Dermis blood vessel endothelial cell (primary cell): ENCODE data around the gene TBL1XR1. TPM values are rescaled to one million over a fixed set of nuclear protein-coding genes. Genes with fewer than 3 reads are reported as not detected.

Experiments used
- DNase-seq: peaks from one replicate; pipeline ENCODE4 v3.0.0; 2010
- total RNA-seq: library from RNA; depleted of rRNA; stranded (reverse); fragments of >200 nt; gene quantifications from 2 replicates; pipeline ENCODE4 v1.2.3, GENCODE V29; 2014

TBL1XR1 gene
- total RNA-seq, 1 donor from 2014 or later = 117 TPM

DNA sequence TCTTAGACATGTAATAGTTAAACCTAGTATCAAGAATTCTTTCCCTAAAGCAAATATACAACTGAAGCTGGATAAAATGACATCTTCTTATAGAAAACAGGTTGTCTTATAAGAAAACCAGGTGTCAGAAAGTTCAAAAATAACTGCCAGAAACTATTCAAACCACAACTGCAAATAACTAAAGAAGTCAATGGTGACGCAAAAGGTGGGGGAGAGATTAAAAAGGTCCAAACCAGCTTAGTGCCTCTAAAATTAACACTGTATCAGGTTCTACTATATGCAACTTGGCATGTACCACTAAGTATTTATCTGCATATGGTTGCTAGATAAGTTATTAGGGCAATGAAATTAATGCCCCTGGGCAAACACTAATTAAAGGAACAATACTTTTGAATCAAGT is 136.8 kb downstream of the TBL1XR1 start:
- DNase-seq = no peak

DNA sequence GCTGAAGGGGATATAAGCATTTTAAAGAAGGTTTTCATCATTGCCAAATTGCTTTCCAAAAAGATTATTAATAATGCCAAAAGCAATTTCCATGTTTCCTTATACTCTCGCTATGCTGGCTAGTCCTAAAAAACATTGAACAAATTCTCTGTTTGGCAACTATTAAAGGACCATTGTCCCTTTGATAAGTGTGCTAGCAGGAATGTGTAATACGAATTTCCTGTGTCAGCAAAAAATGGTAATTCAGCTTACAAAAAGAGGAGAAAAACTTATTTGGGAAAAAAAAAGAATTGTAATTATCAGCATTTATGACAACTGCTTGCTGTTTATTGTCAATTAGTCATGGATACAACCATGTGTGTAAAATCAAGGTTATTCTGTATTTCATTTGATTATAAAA is 138.6 kb downstream of the TBL1XR1 start:
- no peak for DNase-seq

DNA sequence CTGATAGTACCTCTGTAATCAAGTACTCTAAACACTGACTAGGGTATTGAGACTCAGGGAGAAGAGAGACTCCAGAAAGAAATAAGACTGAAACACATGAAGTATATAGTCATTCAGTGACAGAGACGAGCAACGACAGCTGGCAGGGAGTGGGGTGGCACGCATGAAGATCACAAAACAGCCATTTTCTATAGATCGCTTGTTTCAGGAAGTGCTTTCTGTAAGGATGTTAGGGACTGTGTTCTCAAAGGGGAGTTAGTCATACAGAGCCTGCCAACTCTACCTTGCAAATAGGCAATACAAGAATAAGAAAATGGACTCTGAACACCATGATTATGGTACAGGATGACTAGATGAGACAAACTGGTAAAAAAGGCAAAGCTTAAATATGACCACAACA is 139.5 kb downstream of the TBL1XR1 start:
- peak; percentile 25 for DNase-seq

DNA sequence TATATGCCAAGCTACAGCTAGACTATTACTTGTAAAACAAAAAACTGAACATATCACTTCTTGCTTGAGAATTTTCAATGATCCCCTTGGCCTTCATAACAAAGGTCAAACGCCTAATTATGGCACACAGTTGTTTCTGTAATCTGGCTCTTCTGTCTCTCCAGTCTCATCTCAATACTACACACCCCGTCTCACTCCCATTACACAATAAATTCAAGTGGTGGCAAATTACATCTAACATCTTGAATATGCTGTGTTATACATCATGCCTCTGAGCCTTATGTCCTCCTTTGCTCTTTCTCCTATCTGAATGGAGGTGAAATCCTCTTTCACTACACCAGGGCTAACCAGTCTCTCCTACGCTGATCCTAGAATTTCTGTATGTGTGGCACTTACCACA is 140.4 kb downstream of the TBL1XR1 start:
- no peak for DNase-seq

DNA sequence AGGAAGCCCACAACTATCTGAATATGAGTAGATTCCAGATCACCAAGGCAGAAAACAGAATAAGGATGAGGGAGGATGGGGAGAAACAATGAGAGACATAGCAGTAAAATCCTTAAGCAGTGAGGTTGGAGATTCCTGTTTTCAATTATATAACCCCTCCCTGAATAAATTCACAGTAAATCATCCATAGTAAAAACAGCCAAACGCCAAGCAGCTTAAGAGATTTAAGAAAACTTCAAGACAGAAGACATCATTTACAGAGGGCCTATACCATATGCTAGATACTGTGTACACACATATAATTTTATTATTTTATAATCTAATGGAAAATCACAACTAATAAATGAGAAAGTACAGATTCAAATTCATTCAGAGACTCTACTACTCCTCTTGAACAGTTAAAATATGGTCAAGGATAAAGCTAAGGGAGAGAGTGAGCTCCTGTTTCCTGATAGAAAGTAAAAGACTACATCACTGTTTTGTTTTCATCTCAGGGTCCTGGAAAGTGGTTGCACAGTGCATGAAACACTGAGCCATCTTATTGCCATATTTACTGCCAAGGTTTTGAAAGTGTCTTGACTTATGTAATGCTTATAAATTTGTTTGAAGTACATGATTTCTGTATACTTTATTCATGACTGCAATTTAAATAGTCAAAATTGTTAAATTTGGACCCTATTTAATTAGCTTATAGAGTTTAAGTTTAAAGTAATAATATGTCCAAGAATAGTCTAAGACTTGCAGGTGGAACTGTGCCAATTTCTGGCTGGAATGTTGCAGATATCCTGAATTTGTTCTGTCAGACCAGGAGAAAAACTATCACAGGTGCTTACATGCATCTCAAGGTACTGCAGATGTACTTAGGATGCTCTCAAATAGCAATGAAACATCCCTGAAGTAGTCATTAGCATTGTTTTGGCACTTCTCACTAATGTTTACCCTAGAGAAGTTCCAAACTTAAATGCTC is 141.4 kb downstream of the TBL1XR1 start:
- DNase-seq = peak; percentile 29

DNA sequence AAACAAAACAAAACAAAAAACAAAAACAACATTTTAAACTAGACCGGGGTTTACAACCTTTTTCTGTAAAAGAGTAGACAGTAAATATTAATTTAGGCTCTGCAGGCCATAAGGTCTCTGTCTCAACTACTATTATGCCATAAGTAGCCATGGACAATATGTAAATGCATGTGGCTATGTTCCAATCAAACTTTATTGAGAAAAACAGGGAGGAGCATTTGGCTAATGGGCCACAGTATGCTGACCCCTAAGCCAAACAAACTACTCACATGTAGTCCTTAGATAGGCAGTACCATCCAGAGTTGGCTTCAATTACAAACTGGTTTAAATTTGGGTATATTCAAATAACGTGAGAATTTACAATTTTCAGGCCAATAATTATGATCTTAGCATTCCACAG is 144.2 kb downstream of the TBL1XR1 start:
- no peak for DNase-seq

DNA sequence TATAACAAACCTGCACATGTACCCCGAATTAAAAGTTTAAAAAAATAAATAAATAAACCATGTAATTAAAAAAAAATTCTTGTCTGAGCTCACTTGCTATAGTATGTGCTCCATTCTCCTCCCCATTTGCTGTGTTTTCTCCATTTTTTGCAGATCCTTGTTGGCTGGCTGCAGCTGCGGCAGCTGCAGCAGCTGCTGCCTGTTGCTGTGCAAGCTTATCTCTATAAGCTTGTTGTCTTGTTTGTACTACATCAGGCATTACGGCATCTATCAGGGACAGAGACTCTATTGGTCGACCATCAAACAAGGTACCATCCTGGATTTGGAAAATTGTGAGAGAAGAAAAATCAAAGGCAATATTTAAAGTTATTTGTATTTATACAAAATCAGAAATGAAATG is 145.9 kb downstream of the TBL1XR1 start:
- no peak for DNase-seq

DNA sequence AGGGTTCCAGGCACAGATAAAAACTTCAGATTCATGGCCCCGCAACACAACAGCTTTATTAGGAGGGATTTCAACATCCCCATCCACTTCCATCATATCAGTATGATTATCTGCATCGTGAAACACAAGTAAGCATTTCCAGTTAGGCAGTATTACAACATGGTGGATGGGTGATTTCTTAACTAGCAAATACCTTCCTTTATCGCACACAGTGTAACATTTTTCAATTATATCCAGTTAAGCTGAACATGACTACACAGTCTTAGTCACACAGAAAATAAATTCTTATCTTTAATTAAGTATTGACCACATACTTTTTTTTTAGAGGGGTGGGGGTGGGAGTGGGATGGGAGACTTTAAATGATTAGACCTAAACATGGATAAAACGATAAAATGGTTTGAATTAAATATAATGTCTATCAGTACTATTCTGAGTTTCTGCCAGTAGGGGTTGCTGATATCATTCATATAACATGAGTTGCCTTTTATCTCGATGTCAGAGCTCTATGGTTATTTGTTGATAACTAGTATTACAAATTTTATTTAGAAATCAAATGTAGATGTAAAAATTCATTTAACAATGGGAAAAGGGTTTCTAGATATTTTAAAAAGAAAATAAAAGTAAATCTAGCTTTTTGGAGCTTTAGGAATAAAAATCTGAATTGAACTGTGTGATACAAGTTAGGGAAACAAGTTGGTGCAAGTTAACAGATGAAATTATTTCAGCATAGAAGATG is 146.6 kb downstream of the TBL1XR1 start:
- DNase-seq = peak; percentile 75

DNA sequence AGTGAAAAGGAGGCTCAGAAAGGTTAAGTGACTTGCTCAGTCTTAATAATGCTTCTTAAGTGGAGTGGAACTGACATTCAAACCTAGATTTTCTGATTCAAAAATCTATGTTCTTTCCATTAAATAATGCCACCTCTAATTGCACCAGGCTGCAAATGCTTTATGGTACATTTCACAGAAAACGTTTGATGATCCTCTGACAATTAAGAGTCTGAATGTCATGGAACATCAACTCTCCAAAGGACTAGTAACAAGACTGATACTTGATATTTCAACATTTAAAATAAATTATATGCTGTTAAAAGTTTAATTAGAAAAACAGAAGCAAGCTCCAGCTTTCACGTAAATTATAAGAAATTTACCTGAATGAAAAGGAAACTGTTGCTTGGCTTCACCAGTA is 151.5 kb downstream of the TBL1XR1 start:
- DNase-seq = no peak

DNA sequence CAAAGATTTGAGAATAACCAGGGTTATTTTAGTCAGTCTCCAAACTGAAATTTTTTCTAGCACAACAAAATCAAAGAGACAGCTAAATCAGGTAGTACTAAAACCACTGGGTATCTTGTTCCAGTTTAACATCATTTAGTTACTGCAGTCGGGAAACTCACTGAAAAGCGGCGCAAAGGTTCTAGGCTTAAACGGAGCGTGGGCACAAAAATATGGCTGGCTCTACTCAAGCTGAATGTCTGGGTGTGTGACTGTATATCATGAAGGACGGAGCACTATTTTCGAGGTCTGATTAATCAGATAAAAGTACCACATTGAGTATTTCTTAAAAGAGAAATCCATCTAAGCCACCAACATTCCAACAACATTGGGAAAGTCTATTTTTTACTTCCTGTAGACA is 152.1 kb downstream of the TBL1XR1 start:
- no peak for DNase-seq

DNA sequence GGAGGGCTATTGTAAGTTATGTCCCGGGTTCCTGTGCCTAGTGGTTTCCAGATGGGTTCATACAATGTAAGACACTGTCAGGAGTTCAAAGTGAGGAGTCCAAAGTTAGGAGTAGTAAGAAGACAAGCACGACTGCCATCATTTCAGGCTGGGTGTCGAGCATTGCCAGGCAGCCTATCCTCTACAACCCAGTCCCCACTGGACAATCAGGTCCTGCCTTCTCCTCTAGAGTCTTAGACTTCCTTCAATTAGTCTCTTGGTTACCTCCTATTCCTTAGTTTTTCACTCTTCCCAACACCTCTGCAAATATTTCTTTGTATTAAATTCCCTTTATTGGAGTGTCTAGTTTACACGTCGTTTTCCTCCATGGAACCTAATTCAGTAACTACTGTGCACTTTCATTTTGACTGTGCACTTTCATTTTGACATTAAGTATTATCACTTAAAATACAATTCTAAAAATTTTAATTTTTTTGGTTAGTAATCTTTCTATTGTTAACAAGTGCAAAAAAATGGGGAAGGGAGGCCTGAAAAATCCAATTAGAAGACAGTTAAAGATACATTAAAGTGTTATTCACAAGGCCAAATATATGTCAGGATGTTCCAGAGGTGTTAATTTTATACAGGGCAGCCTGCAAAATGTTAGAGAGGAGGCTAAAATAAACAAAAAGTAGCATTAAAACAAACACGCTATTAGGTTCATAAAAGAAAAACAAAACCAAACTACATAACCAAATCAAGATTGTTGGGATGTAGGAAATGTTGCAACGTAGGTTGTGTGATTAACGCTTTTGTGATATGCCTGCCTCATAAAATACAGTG is 155.3 kb downstream of the TBL1XR1 start:
- no peak for DNase-seq

DNA sequence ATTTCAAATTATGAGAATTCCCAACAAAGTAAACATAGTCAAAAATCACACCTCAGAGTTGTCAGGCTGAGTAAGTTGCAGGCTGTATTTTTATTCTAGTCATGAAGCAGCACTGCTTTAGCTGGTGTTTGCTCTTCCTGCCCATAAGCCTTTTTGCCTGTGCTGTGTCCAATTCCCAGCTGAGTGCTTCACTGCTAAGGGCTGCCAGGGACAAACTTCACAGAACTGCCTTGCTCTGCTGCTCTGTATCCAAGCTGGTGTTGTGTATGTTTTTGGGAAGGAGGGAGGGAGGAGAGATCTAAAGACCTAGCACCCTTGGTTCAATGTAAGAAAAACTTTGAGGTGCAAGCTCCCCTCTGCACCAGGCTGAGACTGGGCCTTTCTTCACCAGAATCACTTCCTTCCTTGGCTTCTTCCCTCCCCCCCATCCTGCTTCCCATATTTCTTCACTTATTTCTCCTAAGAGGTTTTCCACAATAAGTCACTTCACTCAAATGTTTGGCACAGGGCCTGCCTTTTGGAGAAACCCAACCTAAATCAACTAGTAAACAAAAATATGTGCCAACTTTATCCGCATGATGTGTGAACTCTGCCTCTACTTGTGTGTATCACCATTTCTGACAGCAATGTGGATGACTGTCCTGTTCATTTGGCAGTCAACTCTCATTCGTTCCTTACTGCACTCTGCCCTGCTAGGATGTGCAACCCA is 156.1 kb downstream of the TBL1XR1 start:
- DNase-seq = no peak

DNA sequence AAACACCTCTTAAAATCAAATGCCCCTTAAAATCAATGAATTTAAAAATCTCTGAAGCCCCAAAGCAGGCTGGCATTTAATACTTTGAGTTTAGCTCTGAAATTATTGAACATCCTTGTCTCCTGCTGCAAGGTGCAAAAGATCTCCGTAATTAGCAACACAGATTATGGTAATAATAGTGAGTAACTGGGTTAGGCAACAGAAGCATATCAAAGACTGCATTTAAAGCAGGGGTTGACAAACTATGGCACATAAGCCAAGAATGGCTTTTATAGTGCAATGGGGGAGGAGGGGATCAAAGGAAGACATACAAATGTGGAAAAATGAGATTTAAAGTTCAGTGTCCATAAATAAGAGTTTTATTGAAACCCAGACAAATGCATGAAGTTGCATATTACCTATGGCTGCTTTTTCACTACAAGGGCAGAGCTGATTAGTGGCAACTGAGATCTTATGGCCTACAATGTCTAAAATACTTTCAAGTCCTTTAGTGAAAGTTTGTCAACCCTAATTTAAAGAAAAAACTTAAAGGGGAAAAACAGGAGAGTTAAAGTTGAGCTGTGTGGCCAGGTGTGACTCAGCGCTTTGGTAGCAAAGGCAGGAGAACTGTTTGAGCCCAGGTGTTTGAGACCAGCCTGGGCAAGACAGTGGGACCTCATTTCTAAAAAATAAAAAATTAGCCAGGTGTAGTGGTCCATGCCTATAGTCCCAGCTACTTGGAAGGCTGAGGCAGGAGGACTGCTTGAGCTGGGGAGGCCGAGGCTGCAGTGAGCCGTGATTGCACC is 157.6 kb downstream of the TBL1XR1 start:
- DNase-seq = no peak

DNA sequence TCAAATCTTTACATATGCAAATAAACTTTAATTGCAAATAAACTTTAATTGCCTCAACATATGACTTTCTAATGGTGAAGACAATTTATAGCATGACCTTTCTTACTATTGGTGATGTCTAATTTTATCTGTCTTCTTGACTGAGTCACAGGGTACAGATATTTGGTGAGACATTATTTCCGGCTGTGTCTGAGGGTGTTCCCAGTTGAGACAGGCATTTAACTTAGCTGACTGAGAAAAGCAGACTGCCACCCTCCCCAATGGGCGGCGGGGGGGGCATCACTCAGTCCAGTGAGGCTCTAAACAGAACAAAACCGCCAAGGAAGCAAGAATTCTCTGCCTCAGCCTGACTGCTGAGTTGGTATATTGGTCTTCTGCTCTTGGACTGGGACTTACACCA is 160.0 kb downstream of the TBL1XR1 start:
- no peak for DNase-seq

DNA sequence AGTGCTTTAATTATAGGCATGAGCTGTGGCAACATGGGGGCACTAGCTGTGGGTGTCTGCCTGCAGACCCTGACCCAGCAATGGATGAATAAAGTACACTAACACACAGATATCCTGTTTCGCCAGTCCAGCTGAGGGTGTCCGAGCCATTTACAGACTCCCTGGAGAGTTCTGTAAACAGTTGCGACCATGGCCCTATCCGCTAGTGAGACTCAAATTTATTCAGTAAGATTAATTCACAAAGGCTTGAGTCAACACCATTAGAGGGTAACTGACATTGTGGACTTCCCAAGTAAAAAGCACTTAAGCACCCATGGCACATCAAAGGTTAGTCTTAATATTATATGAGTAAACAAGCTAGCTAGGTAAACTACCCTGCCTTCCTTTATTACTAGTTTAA is 161.6 kb downstream of the TBL1XR1 start:
- DNase-seq = no peak

DNA sequence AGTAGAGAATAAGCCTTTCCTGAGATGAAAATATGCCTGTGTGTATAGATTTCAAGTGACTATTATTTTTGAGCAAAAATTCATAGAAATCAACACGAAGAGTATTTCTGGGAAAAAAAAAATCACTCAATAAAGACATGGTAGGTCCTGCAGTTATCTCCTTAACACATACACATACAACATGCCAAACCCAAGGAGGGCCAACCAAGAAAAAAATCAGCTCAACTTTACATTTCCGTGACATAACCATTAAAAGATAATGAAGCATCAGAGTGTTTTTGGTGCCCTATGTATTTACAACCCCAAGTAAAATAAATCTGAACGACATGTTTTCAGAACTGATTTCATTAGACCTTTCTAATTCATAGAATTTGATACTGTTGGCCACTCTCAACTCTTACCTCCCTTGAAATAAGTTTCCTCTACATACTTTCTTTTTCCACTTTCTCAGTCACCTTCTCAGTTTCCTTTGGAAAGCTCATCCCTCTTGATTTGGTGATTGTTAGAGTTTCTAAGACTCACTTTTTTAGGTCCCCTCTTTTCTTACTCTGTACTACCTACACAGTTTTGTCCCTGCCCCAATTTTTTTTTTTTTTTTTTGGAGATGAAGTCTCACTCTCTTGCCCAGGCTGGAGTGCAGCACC is 162.3 kb downstream of the TBL1XR1 start:
- no peak for DNase-seq

DNA sequence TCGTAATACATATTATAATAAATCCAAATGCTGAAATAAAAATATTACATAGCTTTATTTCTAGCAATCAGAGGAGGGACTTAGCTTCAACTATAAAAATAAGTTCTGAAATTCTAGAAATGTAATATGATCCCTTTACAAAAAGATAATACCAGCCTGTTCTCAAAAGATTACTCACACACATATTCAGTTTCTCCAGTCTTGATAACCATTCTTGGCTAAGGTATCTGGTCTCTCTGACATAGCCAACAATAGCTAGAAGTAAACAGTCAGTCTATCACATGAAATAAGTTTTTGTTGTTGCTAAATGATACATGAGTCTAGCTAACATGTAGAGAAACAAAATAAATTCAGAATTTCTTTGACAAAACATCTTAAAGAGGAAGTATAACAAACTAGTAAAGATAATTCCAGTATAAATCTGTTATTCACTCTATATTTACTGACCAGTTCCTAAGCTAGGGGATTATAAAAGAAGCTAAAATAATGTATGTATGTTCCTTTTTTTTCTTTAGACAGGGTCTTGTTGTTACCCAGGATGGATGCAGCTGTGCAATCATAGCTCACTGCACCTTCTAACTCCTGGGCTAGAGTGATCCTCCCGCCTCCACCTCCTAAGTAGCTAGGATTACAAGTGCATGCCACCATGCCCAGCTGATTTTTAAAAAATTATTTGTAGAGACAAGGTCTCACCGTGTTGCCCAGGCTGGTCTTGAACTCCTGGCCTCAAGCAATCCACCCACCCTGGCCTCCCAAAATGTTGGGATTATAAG is 170.6 kb downstream of the TBL1XR1 start:
- no peak for DNase-seq

DNA sequence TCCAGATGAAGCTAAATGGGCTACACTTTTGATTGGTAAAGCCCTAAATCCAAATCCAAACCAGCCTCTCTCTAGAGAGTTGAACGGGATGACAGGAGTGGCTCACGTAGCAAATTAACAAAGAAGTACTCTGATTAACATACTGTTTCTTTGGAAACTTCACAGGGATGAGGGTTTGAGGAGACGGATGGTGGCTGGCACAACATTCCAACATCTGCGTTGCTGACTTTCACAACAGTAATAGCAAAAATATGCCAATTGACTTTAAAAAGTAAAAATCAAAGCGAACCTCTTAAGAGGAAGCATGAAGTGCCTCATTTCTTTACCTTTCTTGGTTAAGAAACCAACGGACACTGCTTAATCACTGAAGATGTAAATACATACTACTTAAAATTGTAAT is 181.4 kb downstream of the TBL1XR1 start:
- DNase-seq = no peak

DNA sequence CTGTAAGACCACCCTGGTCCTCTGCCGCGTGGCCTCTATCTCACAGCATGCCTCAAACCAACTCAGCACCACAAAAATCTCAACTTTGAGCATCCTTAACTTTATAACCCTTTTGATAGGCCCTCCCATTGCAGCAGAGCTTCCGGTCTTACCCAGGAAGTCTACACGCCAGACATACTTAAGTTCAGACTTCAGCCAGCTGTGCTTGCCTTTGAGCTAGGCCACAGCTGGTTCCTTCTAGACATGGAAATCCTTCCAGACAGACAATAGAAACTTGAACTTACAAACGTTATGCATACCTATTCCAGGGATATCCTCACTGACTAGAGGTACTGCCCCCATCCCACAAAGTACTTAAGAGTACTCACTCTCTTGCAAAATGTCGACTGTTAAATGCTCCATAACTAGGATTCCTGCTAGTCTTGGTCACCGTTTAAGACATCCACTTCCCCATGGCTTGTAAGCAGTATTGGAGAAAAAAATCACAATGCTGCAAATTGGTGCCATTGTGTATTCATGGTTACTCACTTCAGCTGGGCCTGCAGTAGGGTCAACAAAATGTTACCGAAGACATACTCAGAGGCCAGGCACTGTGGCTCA is 183.5 kb downstream of the TBL1XR1 start:
- no peak for DNase-seq
